ENCODE measurements around the gene ZNF319. TPM values are rescaled to one million over a fixed set of nuclear protein-coding genes. Genes with fewer than 3 reads are reported as not detected.
A peak's percentile ranks its signal among the peaks of the same experiment; 100 is the strongest.

Gene ZNF319
- 1 to 10 TPM; 4.2 to 5.4 TPM for total RNA-seq

DNA sequence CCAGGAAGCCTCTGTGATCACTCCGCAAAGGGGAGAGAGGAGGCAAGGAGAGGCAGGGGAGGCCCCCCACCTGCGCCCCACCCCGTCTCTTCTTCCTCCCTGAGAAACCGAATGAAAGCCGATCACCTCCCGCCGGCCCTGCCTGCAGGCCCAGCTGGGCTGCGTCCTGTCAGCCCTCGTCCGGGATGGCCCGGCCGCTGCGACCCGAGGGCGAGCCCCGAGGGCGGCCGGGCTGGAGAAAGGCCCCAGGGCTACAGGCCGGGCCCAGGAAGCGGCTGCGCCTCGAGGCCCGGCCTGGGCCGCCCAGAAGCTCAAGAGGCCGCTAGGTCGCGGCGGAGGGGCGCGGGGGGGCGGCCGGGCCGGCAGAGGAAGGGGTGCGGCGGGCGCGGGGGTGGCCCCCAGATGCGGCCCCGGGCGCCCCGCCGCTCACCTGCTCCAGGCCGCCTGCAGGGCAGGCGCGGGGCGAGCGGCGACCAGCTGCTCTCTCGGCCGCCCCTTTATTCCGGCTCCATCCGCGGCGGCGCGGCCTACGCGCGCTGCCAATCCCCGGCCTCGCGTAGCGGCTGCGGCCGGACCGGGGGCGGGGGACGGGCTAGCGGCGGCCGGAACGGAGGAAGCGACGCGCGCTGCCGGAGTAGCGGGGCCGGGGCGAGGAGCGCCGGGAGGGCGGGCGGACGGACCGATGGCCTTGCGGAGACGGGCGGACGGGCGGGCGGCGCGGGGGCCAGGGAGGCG lies at the start of gene ZNF319:
ZNF319 (minus strand) TSS at position 702 of the 735 bp plus-strand sequence. CDS start 2,407 bp downstream, outside the sequence.
- DNase-seq, result peak; percentile 40
- Mint-ChIP-seq H3K36me3 (ENCODE audit: low read depth) (peaks cover 3% of the 10 kb centered on the region), H3K4me3 (peak within 1 kb of the TSS; percentile 91), H3K9me3 (no peaks in the 10 kb centered on the region), H3K27me3 (ENCODE audit: low read depth) (no peaks in the 10 kb centered on the region), H3K4me1 (ENCODE audit: low read depth) (peaks cover 51% of the 10 kb centered on the region), H3K27ac (peak within 1 kb of the TSS; percentile 71)
- intact Hi-C loops (cut with micrococcal nuclease), result loop anchor here (1.0 to 10.0 kb wide), 9 partner anchors 101 to 732 kb away; partner anchors contain the start of genes CFAP20, KIFC3 and POLR2C
- CTCF ChIA-PET, result interaction anchor here (0.7 to 3.8 kb wide), 7 partner anchors 11 to 264 kb away, joined by 3 to 30 read pairs (median 3); no protein-coding TSS in a partner anchor

DNA sequence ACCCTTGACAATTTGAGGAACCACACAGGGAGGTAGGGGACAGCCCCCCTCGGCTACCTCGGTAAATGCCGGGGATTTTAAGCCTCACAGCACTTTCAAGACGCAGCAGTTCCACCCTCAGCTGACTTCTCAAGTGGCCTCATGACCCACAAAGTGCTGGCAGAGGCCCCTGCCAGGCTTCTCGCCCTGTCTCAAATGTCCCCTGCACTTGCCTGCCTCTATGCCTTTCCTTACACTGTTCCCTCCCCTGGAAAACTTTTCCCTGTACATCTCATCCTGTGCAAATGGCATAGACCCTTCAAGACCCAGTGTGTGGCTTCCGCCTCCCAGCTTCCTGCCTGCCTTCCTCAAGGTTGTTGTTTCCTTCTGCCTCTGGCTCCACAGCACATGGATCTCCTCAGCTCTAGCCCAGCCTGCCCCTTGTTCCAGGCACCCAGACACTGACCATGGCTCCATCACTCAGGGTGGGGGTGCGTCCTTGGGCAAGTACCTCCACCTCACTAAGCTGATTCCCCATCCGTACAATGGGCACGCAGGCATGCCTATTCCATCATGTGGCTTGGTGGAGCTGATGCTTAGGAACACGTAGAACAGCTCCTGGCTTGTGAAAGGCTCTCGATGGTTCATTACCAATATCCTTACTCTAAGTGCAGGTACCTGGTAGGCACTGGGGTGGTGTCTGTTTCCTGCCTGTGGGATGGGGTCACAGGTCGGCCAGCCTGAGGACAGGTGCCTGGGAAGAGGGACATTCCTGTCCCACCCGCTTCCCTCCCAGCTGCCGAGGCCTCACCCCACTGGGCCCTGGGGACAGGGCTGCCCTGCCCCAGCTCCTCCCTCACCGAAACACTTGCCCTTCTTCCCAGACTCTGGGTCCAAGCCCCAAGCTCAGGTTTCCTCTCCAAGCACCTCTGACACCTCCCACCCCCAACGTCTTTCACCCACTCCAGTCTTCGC lies 49.0 kb upstream of the ZNF319 start:
- no peaks in the 10 kb centered on the region for H3K9me3 Mint-ChIP-seq
- no peak overlapping the region for H3K27ac Mint-ChIP-seq

DNA sequence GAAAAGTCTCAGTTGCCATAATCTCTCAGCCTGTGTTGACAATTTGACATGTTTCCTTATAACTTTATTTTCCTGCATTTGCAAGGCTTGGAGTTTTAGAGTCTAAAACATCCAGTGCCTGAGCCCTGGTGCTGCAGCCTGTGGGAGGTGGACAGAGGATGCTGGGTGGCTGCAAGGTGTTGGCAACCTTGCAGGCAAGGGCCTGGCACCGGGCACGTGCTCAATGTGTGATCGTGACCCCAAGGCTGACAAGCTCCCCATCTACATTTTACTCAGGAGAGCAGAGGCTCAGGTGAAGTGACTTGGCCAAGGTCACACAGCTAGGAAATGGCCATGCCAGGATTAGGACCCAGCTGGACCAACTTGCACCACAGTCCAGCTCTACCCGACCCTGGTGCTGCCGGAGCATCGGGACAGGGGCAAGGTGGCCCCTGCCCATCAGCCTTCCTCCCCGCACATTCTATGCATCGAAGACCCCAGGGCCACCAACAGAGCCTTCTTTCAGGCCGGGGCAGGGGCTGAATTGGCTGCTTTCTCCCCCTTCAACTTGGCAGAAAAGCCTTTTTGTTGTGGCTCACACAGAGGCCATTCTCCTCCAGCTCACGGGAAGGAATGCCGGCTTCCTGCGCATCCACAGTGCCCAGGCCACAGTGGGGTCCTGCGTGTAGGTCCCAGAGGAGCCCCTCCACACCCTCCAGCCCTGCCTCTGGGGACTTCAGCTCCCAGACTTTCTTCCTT lies 48.2 kb upstream of the ZNF319 start:
- Mint-ChIP-seq H3K27ac (no peak overlapping the region), H3K4me3 (no peak overlapping the region), H3K36me3 (ENCODE audit: low read depth) (no peaks in the 10 kb centered on the region), H3K9me3 (no peaks in the 10 kb centered on the region), H3K4me1 (ENCODE audit: low read depth) (no peaks in the 10 kb centered on the region), H3K27me3 (ENCODE audit: low read depth) (peaks cover 1% of the 10 kb centered on the region)
- CTCF ChIA-PET, result no interaction called here
- intact Hi-C loops (cut with micrococcal nuclease), result no loop called here
- no peak for DNase-seq

More for the DNA sequence above, 49.0 kb upstream of the ZNF319 start:
- Mint-ChIP-seq H3K4me1 (ENCODE audit: low read depth) (no peaks in the 10 kb centered on the region), H3K27me3 (ENCODE audit: low read depth) (peaks cover 1% of the 10 kb centered on the region), H3K4me3 (no peak overlapping the region), H3K36me3 (ENCODE audit: low read depth) (no peaks in the 10 kb centered on the region)
- intact Hi-C loops (cut with micrococcal nuclease), result no loop called here
- no peak for DNase-seq
- CTCF ChIA-PET, result no interaction called here

DNA sequence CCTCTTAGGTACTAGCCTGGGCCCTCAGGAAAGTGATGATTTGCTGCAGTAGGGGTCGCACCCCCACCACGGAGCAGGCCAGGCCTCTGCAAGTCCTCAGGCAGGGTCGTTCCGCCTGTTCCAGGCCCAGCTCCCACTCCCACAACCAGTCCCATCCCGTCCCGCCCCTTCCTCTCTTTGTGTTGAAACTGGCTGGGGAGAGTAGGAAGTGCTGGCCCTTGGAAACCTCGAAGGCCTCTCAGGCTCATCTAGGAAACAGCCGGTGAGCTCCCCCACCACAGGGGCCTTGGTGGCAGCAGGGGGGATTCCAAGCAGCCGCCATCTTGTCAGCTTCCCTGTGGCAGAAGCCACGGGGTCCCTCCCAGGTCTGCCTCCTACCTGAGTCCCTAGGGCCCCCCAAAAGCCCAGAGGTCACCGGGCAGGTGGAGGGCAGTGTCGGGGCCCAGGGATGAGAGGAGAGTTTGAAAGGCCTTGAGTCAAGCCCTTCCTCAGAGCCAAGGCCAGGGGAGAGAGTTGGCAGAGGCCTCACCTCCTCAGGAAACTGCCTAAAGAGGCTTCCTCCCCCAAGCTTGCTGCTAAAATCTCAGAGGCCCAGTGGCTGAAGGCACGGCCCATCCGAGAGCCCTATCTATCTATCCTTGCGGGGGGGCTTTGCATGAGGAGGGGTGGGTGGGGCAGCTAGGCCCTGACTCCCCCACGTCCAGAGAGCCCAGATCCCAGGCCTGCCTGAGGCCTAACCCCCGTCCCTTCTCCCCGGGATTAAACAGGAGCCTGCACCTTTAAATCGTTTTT lies 47.3 kb upstream of the ZNF319 start:
- Mint-ChIP-seq H3K4me1 (ENCODE audit: low read depth) (no peaks in the 10 kb centered on the region), H3K36me3 (ENCODE audit: low read depth) (no peaks in the 10 kb centered on the region), H3K4me3 (no peak overlapping the region), H3K9me3 (no peaks in the 10 kb centered on the region), H3K27ac (no peak overlapping the region), H3K27me3 (ENCODE audit: low read depth) (peaks cover 1% of the 10 kb centered on the region)
- intact Hi-C loops (cut with micrococcal nuclease), result no loop called here
- no peak for DNase-seq
- CTCF ChIA-PET, result no interaction called here

DNA sequence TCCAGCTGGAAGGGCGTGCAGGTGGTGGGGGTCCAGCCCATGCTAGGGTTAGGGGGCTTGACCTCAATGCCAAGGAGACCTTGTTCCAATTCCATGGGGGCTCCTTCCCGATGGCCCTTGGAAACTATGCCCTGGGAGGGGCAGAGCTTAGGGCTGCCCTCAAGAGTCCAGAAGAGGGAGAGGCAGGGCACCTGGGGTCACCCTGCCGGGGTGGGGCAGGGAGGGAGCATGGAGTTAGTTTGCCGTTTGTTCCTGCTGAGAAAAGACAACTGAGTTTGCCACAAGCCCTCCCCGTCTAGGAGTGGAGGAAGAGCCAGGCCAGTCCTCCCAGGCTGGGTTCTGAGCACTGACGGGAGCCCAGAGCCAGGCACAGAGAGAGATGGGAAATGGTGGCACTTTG lies 46.5 kb upstream of the ZNF319 start:
- Mint-ChIP-seq H3K27me3 (ENCODE audit: low read depth) (no peaks in the 10 kb centered on the region), H3K4me3 (no peak overlapping the region), H3K27ac (no peak overlapping the region), H3K36me3 (ENCODE audit: low read depth) (no peaks in the 10 kb centered on the region), H3K4me1 (ENCODE audit: low read depth) (no peaks in the 10 kb centered on the region), H3K9me3 (no peaks in the 10 kb centered on the region)
- intact Hi-C loops (cut with micrococcal nuclease), result no loop called here
- CTCF ChIA-PET, result no interaction called here
- no peak for DNase-seq

DNA sequence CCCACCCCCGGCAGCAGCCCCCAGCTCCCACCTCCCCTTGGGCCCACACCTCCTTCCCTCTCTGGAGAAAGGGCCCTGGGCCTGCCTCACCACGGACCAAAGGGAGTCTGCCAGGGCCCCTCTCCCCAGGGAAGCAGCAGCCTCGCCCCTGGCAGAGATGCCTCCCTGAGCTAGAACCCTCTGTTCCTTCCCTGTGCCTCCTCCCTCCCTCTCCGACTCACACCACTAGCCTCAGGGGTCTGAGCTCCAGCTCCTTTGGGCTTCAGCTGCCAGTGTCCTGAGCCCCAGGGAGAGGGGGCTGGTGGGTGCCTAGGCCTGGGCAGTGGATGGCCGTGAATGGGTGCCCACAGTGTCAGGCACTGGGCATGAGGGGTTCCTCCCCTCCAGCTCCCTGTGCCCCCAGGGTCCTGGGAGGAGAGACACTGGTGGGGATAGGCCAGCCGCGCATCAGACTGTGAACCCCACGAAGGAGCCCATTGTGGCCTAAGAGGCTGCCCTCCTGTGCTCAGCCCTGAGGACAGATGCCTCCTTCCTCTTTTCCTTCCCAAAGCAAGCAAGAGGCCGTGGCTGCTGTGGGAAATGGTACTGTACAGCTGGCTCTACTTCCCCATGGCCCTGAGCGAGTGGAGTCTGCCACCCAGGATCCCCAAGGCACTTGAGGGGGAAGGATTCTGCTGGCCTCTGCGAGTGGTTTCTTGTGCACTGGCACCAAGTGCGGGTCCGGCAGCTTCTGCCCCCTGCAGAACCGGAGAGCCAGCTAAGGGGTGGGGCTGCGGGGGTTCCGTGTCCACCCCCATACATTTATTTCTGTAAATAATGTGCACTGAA lies 45.8 kb upstream of the ZNF319 start:
- Mint-ChIP-seq H3K27ac (no peak overlapping the region), H3K36me3 (ENCODE audit: low read depth) (no peaks in the 10 kb centered on the region), H3K27me3 (ENCODE audit: low read depth) (no peaks in the 10 kb centered on the region), H3K9me3 (no peaks in the 10 kb centered on the region), H3K4me3 (no peak overlapping the region), H3K4me1 (ENCODE audit: low read depth) (no peaks in the 10 kb centered on the region)
- CTCF ChIA-PET, result no interaction called here
- DNase-seq, result no peak
- intact Hi-C loops (cut with micrococcal nuclease), result no loop called here

DNA sequence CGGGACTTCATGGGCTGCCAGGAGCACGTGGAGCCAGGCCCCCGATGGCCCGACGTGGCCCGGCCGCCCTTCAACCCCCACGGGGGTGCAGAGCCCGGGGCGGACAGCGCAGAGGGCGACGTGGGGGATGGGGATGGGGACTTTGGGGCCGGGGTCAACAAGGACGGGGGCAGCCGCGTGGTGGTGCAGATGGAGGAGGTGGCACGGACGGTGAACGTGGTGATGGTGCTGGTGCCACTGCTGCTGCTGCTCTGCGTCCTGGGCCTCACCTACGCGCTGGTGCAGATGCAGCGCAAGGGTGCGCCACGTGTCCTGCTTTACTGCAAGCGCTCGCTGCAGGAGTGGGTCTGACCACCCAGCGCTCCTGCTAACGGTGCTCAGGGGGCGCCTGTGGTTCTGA lies 44.6 kb upstream of the ZNF319 start:
- DNase-seq, result no peak
- H3K27me3 Mint-ChIP-seq (ENCODE audit: low read depth), result no peaks in the 10 kb centered on the region
- no peak overlapping the region for H3K27ac Mint-ChIP-seq
- H3K9me3 Mint-ChIP-seq, result no peaks in the 10 kb centered on the region
- intact Hi-C loops (cut with micrococcal nuclease), result no loop called here
- no peak overlapping the region for H3K4me3 Mint-ChIP-seq
- CTCF ChIA-PET, result no interaction called here
- H3K36me3 Mint-ChIP-seq (ENCODE audit: low read depth), result no peaks in the 10 kb centered on the region
- no peaks in the 10 kb centered on the region for H3K4me1 Mint-ChIP-seq (ENCODE audit: low read depth)

DNA sequence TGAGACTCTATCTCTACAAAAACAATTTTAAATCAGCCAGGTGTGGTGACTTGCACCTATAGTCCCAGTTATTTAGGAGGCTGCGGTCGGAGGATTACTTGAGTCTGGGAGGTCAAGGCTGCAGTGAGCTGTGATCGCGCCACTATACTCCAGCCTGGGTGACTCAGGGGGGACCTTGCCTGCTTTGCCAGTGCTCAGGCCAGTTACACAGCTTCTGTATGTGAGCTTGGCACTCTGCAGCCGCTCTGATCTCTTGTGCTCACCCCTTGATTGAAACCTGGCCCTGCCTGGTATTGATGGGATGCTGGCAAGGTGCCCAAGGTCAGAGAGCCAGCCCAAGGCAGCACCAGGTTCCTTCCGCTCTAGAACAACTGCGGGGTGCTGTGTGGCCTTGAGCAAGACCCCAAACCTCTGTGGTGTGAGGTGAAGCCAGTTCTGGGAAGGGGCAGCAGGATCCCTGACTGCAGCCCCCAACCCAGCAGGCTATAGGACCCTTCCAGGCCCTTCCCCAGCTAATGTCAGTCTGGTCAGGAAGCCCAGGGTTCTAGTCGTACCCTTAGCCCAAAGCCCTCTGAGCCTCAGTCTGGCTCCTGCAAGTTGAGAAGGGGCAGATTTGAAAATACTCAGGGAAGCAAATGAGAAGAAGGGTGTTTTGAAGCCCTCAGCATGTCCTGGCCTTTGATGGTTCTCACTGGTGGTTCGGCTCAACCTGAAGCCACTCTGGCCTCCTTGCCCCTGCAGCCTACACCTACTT lies 44.0 kb upstream of the ZNF319 start:
- Mint-ChIP-seq H3K4me3 (no peak overlapping the region), H3K27me3 (ENCODE audit: low read depth) (no peaks in the 10 kb centered on the region), H3K9me3 (no peaks in the 10 kb centered on the region), H3K27ac (no peak overlapping the region), H3K36me3 (ENCODE audit: low read depth) (no peaks in the 10 kb centered on the region), H3K4me1 (ENCODE audit: low read depth) (no peaks in the 10 kb centered on the region)
- CTCF ChIA-PET, result interaction anchor here (0.5 kb wide), 1 partner anchor 31 kb away, joined by 4 read pairs; no protein-coding TSS in a partner anchor
- no peak for DNase-seq
- intact Hi-C loops (cut with micrococcal nuclease), result no loop called here

DNA sequence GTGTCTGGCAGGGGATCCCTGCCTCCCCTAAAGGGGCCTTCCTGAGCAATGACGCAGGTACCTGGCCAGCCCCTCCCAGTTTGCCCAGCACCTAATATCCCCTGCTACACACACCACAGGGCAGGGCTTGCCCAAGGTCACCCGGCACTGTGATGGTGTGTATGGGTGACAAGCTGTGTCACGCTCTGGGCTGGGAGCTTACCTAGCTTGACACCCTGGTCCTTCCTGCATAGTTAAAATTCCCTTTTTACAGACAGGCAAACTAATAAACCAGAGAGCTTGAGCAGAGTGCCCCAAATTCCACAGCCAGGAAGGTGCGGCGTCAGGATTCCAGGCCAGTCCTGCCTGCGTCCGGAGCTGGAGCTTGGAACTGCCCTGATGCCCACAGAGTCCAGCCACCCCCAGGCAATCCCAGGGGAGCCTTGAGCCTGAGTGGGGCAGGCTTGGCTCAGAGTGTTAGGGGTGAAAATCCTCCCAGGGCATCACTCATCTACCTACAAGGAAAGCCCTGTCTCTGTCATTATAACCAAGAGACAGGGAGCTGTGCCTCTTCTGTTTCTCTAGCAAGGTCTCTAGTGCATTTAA lies 43.2 kb upstream of the ZNF319 start:
- no peaks in the 10 kb centered on the region for H3K4me1 Mint-ChIP-seq (ENCODE audit: low read depth)
- DNase-seq, result no peak
- intact Hi-C loops (cut with micrococcal nuclease), result no loop called here
- no peak overlapping the region for H3K27ac Mint-ChIP-seq
- H3K9me3 Mint-ChIP-seq, result no peaks in the 10 kb centered on the region
- H3K36me3 Mint-ChIP-seq (ENCODE audit: low read depth), result no peaks in the 10 kb centered on the region
- CTCF ChIA-PET, result interaction anchor here (0.5 kb wide), 1 partner anchor 31 kb away, joined by 4 read pairs; no protein-coding TSS in a partner anchor
- H3K4me3 Mint-ChIP-seq, result no peak overlapping the region
- H3K27me3 Mint-ChIP-seq (ENCODE audit: low read depth), result no peaks in the 10 kb centered on the region

DNA sequence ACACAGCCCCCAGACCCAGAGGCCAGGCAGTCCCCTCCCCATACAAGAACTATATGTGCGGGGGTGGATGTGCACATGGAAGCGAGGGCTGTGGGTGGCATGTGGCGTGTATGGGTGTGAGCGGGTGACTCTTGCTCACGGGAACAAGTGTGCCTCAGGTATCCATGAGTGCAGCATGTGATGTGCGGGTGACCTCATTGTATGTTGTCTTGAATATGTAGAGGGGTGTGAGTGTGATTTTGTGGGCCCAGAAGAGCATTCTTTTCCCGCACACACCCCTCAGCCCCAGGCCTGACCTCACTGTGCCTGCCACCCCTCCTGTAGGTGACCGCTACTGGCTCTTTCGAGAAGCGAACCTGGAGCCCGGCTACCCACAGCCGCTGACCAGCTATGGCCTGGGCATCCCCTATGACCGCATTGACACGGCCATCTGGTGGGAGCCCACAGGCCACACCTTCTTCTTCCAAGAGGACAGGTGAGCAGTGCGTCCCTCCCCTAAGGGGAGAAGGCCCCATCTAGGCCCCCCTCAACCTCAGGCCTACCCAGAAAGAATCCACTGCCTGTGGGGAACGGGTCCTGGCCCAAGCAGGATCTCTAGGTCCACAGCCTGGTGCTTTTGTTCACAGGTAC lies 42.5 kb upstream of the ZNF319 start:
- no peak overlapping the region for H3K4me3 Mint-ChIP-seq
- H3K27me3 Mint-ChIP-seq (ENCODE audit: low read depth), result no peaks in the 10 kb centered on the region
- DNase-seq, result no peak
- no peaks in the 10 kb centered on the region for H3K9me3 Mint-ChIP-seq
- no peak overlapping the region for H3K27ac Mint-ChIP-seq
- no peaks in the 10 kb centered on the region for H3K4me1 Mint-ChIP-seq (ENCODE audit: low read depth)
- CTCF ChIA-PET, result no interaction called here
- H3K36me3 Mint-ChIP-seq (ENCODE audit: low read depth), result no peaks in the 10 kb centered on the region
- intact Hi-C loops (cut with micrococcal nuclease), result no loop called here
